Neuronal stem cell (in vitro differentiated cells): ENCODE results near the gene SOBP.

Experiments used
- DNase-seq: peaks from one replicate; pipeline ENCODE4 v3.0.0-alpha.2; 2013; ENCODE audit warnings: low spot score
- H2AFZ ChIP-seq: one replicate; pipeline ENCODE4 v1.6.1; 2013; ENCODE audit warnings: mild to moderate bottlenecking, low read length, inconsistent platforms
- H2AK5ac ChIP-seq: 2 replicates; pipeline ENCODE4 v1.6.1; 2013; ENCODE audit warnings: low read depth, mild to moderate bottlenecking, inconsistent platforms, low read length, moderate library complexity, mixed read lengths
- H2BK120ac ChIP-seq: 2 replicates; pipeline ENCODE4 v1.6.1; 2013; ENCODE audit warnings: low read depth, mild to moderate bottlenecking, inconsistent platforms, low read length, moderate library complexity, mixed read lengths
- H2BK12ac ChIP-seq: one replicate; pipeline ENCODE4 v1.6.1; 2013; ENCODE audit warnings: low read length, inconsistent platforms
- H2BK15ac ChIP-seq: 2 replicates; pipeline ENCODE4 v1.6.1; 2013; ENCODE audit warnings: mild to moderate bottlenecking, low read length, inconsistent platforms, mixed read lengths
- H2BK5ac ChIP-seq: one replicate; pipeline ENCODE4 v1.6.1; 2013; ENCODE audit warnings: inconsistent platforms, mild to moderate bottlenecking, low read length, moderate library complexity
- H3K14ac ChIP-seq: one replicate; pipeline ENCODE4 v1.6.1; 2013; ENCODE audit warnings: low read length, inconsistent platforms
- H3K18ac ChIP-seq: 2 replicates; pipeline ENCODE4 v1.6.1; 2013; ENCODE audit warnings: low read length, inconsistent platforms
- H3K23ac ChIP-seq: 2 replicates; pipeline ENCODE4 v1.6.1; 2013; ENCODE audit warnings: low read depth, mild to moderate bottlenecking, mixed read lengths, low read length, inconsistent platforms; ENCODE audit not compliant: poor library complexity
- H3K27ac ChIP-seq: replicated peaks from 3 replicates; pipeline ENCODE4 v1.5.1; 2013; ENCODE audit warnings: low read length, inconsistent platforms
- H3K27me3 ChIP-seq, 3 experiments: 2 replicates each; pipeline ENCODE4 v1.6.1; 2013; ENCODE audit warnings: low read length in 3 of 3, mild to moderate bottlenecking in 2 of 3, inconsistent platforms in 1 of 3, low read depth in 1 of 3, mixed read lengths in 1 of 3, moderate library complexity in 1 of 3; ENCODE audit not compliant: control insufficient read depth in 3 of 3, insufficient read depth in 3 of 3
- H3K36me3 ChIP-seq, 2 donors: replicated peaks in 1 of 2; 2 replicates each; pipeline ENCODE4 v1.6.1; 2013; ENCODE audit warnings: low read length in 2 of 2; ENCODE audit not compliant: control insufficient read depth in 2 of 2, insufficient read depth in 2 of 2
- H3K4ac ChIP-seq: 2 replicates; pipeline ENCODE4 v1.6.1; 2013; ENCODE audit warnings: inconsistent platforms, mild to moderate bottlenecking, low read length, moderate library complexity
- H3K4me1 ChIP-seq, 2 donors: 1 replicate in 1 of 2; 2 replicates in 1 of 2; pipeline ENCODE4 v1.6.1; 2013; ENCODE audit warnings: low read length in 2 of 2, low read depth in 1 of 2; ENCODE audit not compliant: control insufficient read depth in 2 of 2, insufficient read depth in 1 of 2
- H3K4me2 ChIP-seq: one replicate; pipeline ENCODE4 v1.6.1; 2013; ENCODE audit warnings: mild to moderate bottlenecking, low read length, inconsistent platforms; ENCODE audit not compliant: insufficient read depth, poor library complexity, severe bottlenecking
- H3K4me3 ChIP-seq, 2 donors: 2 replicates each; pipeline ENCODE4 v1.5.1; 2013; ENCODE audit warnings: low read length in 2 of 2, mild to moderate bottlenecking in 2 of 2, inconsistent platforms in 1 of 2, moderate library complexity in 1 of 2
- H3K79me1 ChIP-seq: one replicate; pipeline ENCODE4 v1.6.1; 2013; ENCODE audit warnings: low read depth, mild to moderate bottlenecking, inconsistent platforms, low read length, moderate library complexity
- H3K9ac ChIP-seq: one replicate; pipeline ENCODE4 v1.6.1; 2013; ENCODE audit warnings: mild to moderate bottlenecking, low read depth, low read length, inconsistent platforms; ENCODE audit not compliant: poor library complexity
- H3K9me3 ChIP-seq, 2 donors: replicated peaks in 1 of 2; 2 replicates each; pipeline versions ENCODE3 to v1.6.1; 2013; ENCODE audit warnings: low read length in 2 of 2, mild to moderate bottlenecking in 2 of 2, inconsistent platforms in 1 of 2, low read depth in 1 of 2, mixed read lengths in 1 of 2, moderate library complexity in 1 of 2; ENCODE audit not compliant: control insufficient read depth in 2 of 2, insufficient read depth in 1 of 2
- H4K8ac ChIP-seq: one replicate; pipeline ENCODE4 v1.6.1; 2013; ENCODE audit warnings: low read depth, mild to moderate bottlenecking, inconsistent platforms, low read length, moderate library complexity
- H4K91ac ChIP-seq: one replicate; pipeline ENCODE4 v1.6.1; 2013; ENCODE audit warnings: low read length, low read depth, mild to moderate bottlenecking, inconsistent platforms; ENCODE audit not compliant: poor library complexity
- WGBS, 2 donors: extraction: QIAGEN DNeasy Blood & Tissue Kit; methylation state at CpG; one replicate each; pipeline ENCODE4 v1.1.7; 2013; ENCODE audit warnings: missing lambda C conversion rate in 2 of 2, mixed read lengths in 1 of 2; ENCODE audit not compliant: insufficient read length in 2 of 2, insufficient replicate concordance in 1 of 2; ENCODE audit errors: extremely low coverage in 2 of 2; 5-methylcytosine and 5-hydroxymethylcytosine counted together

SOBP gene

GRCh38 chr6:107495971-107496370, 6.1 kb downstream of the SOBP start:
- H3K27ac ChIP-seq, result no peak overlapping the region
- H3K23ac ChIP-seq, result no peak overlapping the region
- H2BK5ac ChIP-seq, result no peak overlapping the region
- no peaks in the 10 kb centered on the region for H3K9me3 ChIP-seq
- no peak overlapping the region for H3K9ac ChIP-seq
- no peak overlapping the region for H3K4me2 ChIP-seq
- H3K4me1 ChIP-seq, result peaks cover 9 to 36% of the 10 kb centered on the region in 2 donors
- no peak overlapping the region for H2AFZ ChIP-seq
- H2BK120ac ChIP-seq, result no peak overlapping the region
- no peak for DNase-seq
- H2BK15ac ChIP-seq, result no peak overlapping the region
- no peak overlapping the region for H3K4ac ChIP-seq
- no peak overlapping the region for H2AK5ac ChIP-seq
- no peak overlapping the region for H3K14ac ChIP-seq
- H4K8ac ChIP-seq, result no peak overlapping the region
- H3K18ac ChIP-seq, result no peak overlapping the region
- no CpG with 5 or more reads among the region's 2 CpGs for WGBS, 2 donors
- H2BK12ac ChIP-seq, result no peak overlapping the region
- H3K79me1 ChIP-seq, result peaks cover 3% of the 10 kb centered on the region
- H4K91ac ChIP-seq, result no peak overlapping the region
- no peak overlapping the region for H3K4me3 ChIP-seq
- H3K36me3 ChIP-seq, result peaks cover 0 to 15% of the 10 kb centered on the region in 2 donors
- no peaks in the 10 kb centered on the region for H3K27me3 ChIP-seq

GRCh38 chr6:107496892-107497684, 7.2 kb downstream of the SOBP start:
- DNase-seq, result no peak
- Histone ChIP-seq H3K27ac (no peak overlapping the region), H3K4me1 (peaks cover 9 to 39% of the 10 kb centered on the region in 2 donors), H3K9ac (no peak overlapping the region), H2BK15ac (no peak overlapping the region), H2AK5ac (no peak overlapping the region), H3K27me3 (no peaks in the 10 kb centered on the region), H3K4ac (no peak overlapping the region), H3K36me3 (peaks cover 0 to 15% of the 10 kb centered on the region in 2 donors), H3K9me3 (no peaks in the 10 kb centered on the region), H2BK120ac (no peak overlapping the region), H3K4me3 (no peak overlapping the region), H3K18ac (no peak overlapping the region), H2BK12ac (no peak overlapping the region), H3K23ac (no peak overlapping the region), H3K14ac (no peak overlapping the region), H3K4me2 (no peak overlapping the region), H3K79me1 (no peaks in the 10 kb centered on the region), H2BK5ac (no peak overlapping the region), H4K91ac (no peak overlapping the region), H4K8ac (no peak overlapping the region), H2AFZ (no peak overlapping the region)
- no CpG with 5 or more reads among the region's 1 CpG for WGBS, 2 donors

GRCh38 chr6:107504270-107505026, 14.5 kb downstream of the SOBP start:
- H3K14ac ChIP-seq, result no peak overlapping the region
- WGBS, 2 donors, result no CpG with 5 or more reads among the region's 4 CpGs
- no peak overlapping the region for H3K4ac ChIP-seq
- no peak overlapping the region for H4K91ac ChIP-seq
- no peaks in the 10 kb centered on the region for H3K27me3 ChIP-seq
- no peak overlapping the region for H2BK120ac ChIP-seq
- H3K4me2 ChIP-seq, result no peak overlapping the region
- H3K36me3 ChIP-seq, result peaks cover 0 to 64% of the 10 kb centered on the region in 2 donors
- no peak overlapping the region for H3K9ac ChIP-seq
- H2AFZ ChIP-seq, result no peak overlapping the region
- H3K9me3 ChIP-seq, result peaks cover 0 to 4% of the 10 kb centered on the region in 2 donors
- H3K23ac ChIP-seq, result no peak overlapping the region
- no peaks in the 10 kb centered on the region for H3K79me1 ChIP-seq
- H2BK12ac ChIP-seq, result no peak overlapping the region
- no peak for DNase-seq
- no peak overlapping the region for H3K18ac ChIP-seq
- H3K4me3 ChIP-seq, result no peak overlapping the region
- H4K8ac ChIP-seq, result no peak overlapping the region
- peaks cover 3% of the 10 kb centered on the region in 2 donors for H3K4me1 ChIP-seq
- H2AK5ac ChIP-seq, result no peak overlapping the region
- H3K27ac ChIP-seq, result no peak overlapping the region
- H2BK5ac ChIP-seq, result no peak overlapping the region
- no peak overlapping the region for H2BK15ac ChIP-seq

- Histone ChIP-seq H3K23ac (no peak overlapping the region), H2BK5ac (no peak overlapping the region), H2BK12ac (no peak overlapping the region), H3K27ac (no peak overlapping the region), H2AFZ (no peak overlapping the region), H2BK15ac (no peak overlapping the region), H4K91ac (no peak overlapping the region), H3K27me3 (no peaks in the 10 kb centered on the region), H3K9me3 (peaks cover 0 to 4% of the 10 kb centered on the region in 2 donors), H3K4ac (no peak overlapping the region), H3K4me1 (peaks cover 3% of the 10 kb centered on the region in 2 donors), H3K9ac (no peak overlapping the region), H3K4me2 (no peak overlapping the region), H3K36me3 (peaks cover 0 to 75% of the 10 kb centered on the region in 2 donors), H2BK120ac (no peak overlapping the region), H3K79me1 (no peaks in the 10 kb centered on the region), H4K8ac (no peak overlapping the region), H3K14ac (no peak overlapping the region), H3K18ac (no peak overlapping the region), H2AK5ac (no peak overlapping the region), H3K4me3 (no peak overlapping the region)
- no peak for DNase-seq
- no CpG with 5 or more reads among the region's 1 CpG for WGBS, 2 donors
Observed at GRCh38 chr6:107506145-107506544, 16.2 kb downstream of the SOBP start.
